ENCODE data around the gene RNF225.

The RNF225 gene

DNA sequence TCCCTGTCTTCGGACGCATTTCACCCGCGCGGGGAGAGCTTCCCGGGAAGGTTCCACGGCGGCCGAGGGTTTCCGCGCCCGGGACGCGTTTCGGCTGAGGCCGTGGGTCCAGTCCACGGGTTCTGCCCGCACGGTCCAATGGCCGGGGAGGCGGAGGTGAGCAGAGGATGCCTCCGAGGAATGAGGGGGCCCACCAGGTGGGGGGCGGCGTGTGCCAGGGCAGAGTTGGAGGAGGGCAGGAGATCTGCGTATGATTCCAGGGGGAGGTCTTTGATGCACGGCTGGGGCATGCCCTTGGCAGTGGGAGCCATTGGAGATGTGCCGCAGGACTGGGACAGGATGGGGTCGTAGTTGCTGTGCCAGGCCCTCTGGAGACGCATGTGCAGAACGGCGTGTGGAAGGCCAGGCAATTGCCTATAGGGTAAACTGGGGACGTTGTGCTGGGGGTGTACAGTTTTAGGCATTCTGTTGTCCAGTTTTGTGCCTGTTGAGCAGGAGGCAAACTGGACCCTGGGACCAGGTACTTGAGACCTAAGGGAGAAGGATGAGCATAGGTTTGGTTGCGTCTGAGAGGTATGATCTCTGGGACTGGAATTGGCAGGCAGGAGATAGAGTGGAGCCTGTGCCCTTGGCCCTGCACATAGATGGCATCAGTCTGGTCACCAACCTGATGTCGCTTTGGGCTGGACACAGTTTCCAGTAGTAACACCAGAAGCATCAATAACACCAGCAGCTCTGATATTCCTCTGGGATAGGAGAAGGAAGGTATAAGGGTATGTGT lies 13.7 kb downstream of the RNF225 start:
- no peak for DNase-seq (ENCODE audit: low spot score)
- peak overlapping the region; percentile 86 for H3K27ac ChIP-seq

DNA sequence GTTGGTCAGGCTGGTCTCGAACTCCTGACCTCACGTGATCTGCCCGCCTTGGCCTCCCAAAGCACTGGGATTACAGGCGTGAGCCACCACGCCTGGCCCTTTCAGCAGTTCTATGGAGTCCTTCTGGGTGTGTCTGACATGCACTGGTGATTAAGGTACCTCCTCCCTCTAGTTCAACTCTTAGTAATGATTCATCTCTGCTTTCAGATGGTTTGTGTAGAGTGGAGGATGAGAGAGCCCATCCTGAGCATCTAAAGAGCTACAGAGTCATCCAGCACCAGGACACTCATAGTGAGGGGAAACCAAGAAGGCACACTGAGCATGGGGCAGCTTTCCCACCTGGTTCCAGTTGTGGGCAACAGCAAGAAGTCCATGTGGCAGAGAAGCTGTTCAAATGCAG lies 21.1 kb downstream of the RNF225 start:
- no peak overlapping the region for H3K27ac ChIP-seq
- no peak for DNase-seq (ENCODE audit: low spot score)
- TF ChIP-seq, protein P1, sequence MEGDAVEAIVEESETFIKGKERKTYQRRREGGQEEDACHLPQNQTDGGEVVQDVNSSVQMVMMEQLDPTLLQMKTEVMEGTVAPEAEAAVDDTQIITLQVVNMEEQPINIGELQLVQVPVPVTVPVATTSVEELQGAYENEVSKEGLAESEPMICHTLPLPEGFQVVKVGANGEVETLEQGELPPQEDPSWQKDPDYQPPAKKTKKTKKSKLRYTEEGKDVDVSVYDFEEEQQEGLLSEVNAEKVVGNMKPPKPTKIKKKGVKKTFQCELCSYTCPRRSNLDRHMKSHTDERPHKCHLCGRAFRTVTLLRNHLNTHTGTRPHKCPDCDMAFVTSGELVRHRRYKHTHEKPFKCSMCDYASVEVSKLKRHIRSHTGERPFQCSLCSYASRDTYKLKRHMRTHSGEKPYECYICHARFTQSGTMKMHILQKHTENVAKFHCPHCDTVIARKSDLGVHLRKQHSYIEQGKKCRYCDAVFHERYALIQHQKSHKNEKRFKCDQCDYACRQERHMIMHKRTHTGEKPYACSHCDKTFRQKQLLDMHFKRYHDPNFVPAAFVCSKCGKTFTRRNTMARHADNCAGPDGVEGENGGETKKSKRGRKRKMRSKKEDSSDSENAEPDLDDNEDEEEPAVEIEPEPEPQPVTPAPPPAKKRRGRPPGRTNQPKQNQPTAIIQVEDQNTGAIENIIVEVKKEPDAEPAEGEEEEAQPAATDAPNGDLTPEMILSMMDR (conservative IDR thresholded peaks at IDR 0.05; ENCODE audit: low read depth), result no peak
- ChIA-PET POLR2A (ENCODE audit: low non-redundant PET) (no interaction called here), CTCF (no interaction called here)

More for the DNA sequence above, 13.7 kb downstream of the RNF225 start:
- ChIA-PET POLR2A (ENCODE audit: low non-redundant PET) (interaction anchor here (0.8 kb wide), 1 partner anchor 23 kb away, joined by 3 read pairs; the partner anchor contains the start of gene RPS5), CTCF (interaction anchor here (0.6 to 1.2 kb wide), 3 partner anchors 47 to 67 kb away, joined by 3 to 4 read pairs (median 4); no protein-coding TSS in a partner anchor)
- TF ChIP-seq, protein P1 (conservative IDR thresholded peaks at IDR 0.05; ENCODE audit: low read depth), result no peak

DNA sequence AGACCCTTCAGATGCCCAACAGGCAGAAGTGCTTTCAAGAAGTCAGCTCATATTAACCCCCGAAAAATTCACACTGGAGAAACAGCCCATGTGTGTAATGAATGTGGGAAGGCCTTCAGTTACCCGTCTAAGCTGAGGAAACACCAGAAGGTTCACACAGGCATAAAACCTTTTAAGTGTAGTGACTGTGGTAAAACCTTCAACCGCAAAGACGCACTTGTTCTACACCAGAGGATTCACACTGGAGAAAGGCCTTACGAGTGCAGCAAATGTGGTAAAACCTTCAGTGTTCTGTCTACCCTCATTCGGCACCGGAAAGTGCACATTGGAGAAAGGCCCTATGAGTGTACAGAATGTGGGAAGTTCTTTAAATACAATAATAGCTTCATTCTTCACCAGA lies 21.6 kb downstream of the RNF225 start:
- no peak for DNase-seq (ENCODE audit: low spot score)
- TF ChIP-seq, protein P1 (conservative IDR thresholded peaks at IDR 0.05; ENCODE audit: low read depth), result no peak
- POLR2A ChIA-PET (ENCODE audit: low non-redundant PET), result no interaction called here
- CTCF ChIA-PET, result no interaction called here
- H3K27ac ChIP-seq, result no peak overlapping the region

DNA sequence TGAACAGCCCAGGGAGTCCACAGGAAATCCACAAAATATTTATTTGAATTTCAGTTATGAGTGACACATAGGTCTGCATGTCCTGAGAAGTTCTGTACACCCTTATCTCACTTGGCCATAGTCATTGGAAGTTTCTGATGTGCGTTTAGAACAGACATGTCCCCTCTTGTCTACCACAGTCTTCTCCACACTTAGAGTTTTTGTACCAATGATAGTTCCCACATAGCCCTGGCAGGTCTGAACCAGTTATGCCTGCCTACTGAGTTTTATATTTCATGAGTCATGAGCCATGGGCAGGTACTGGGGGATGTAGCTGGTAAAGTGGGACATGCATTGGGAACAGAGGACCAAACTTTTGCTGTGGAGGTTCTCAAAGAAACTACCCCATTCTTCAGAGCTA lies 33.2 kb downstream of the RNF225 start:
- POLR2A ChIA-PET (ENCODE audit: low non-redundant PET), result no interaction called here
- DNase-seq (ENCODE audit: low spot score), result no peak
- peak overlapping the region; percentile 19; the same call in 1 of the 2 replicates for H3K27ac ChIP-seq
- TF ChIP-seq, protein P1 (conservative IDR thresholded peaks at IDR 0.05; ENCODE audit: low read depth), result no peak
- CTCF ChIA-PET, result interaction anchor here (0.6 kb wide), 1 partner anchor 63 kb away, joined by 3 read pairs; no protein-coding TSS in a partner anchor

DNA sequence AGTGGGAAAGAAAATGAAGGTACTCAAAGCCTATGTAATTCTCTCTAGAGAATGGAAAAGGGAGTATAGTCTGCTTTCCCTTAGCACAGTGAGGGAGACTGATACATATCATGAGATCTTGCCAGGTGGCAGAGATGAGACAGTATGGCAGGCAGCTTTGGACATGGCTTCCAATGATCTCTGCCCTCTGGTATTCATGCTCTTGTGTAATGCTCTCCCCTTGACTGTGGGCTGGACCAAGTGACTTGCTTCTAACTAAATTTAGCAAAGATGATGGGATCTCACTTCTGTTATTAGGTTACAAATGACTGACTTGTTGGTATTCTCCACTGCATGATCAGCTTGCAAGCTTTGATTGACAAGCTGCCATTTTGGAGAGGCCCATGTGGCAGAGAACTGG lies 34.3 kb downstream of the RNF225 start:
- ChIA-PET CTCF (interaction anchor here (0.6 kb wide), 1 partner anchor 224 kb away, joined by 3 read pairs; no protein-coding TSS in a partner anchor), POLR2A (ENCODE audit: low non-redundant PET) (no interaction called here)
- TF ChIP-seq, protein P1 (conservative IDR thresholded peaks at IDR 0.05; ENCODE audit: low read depth), result no peak

DNA sequence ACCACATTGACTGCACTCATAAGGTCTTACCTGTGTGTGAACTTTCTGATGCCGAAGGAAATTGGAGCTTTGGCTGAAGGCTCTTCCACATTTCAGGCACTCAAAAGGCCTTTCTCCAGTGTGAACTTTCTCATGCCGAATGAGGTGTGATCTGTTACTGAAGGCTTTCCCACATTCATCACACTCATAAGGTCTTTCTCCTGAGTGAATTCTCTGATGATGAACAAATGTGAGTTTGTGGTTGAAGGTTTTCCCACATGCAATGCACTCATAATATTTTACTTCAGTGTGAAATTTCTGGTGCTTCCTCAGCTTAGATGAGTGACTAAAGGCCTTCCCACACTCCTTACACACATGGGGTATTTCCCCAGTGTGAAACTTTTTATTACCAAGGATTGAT lies 38.8 kb downstream of the RNF225 start:
- H3K27ac ChIP-seq, result no peak overlapping the region
- TF ChIP-seq, protein P1 (conservative IDR thresholded peaks at IDR 0.05; ENCODE audit: low read depth), result no peak
- DNase-seq (ENCODE audit: low spot score), result no peak
- ChIA-PET CTCF (no interaction called here), POLR2A (ENCODE audit: low non-redundant PET) (interaction anchor here (1.0 kb wide), 1 partner anchor 24 kb away, joined by 3 read pairs; no protein-coding TSS in a partner anchor)

More for the DNA sequence above, 34.3 kb downstream of the RNF225 start:
- no peak overlapping the region for H3K27ac ChIP-seq
- no peak for DNase-seq (ENCODE audit: low spot score)
